ENCODE measurements around the gene CTDSPL.

The CTDSPL gene

DNA sequence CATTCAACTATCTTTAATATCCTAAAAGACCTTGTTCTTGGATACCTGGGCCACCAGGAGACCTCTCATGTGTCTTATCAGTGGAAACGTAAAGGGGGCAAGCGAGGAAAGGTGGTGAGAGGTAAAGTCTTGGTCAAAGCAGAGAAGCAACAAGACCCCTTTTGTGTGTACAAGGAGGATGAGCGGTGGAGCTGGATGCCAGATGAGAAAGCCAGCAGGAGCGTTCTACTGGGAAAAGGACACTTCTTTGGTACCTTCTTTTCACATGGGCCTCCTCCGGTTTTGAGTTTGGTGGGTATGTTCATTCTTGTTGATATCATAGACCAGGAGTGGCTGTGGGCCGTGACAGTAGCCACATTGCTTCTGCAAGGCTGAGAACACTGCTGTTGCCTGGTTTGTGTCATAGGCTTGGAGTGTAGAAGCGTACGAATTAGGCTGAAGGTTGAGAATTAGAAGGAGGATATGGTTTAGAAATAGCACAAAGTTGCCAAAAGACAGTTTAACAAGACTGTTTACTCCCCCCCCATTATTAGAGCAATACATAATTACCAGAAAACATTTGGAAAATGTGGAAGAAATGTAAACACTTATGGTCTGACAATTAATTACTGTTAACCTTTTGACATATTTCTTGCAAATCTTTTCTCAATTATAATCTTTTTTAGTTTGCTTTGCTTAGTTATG, 82.1 kb downstream of the CTDSPL start:
- H3K4me1 ChIP-seq (ENCODE audit: insufficient read depth, low read length): no peaks in the 10 kb centered on the region
- H2AFZ ChIP-seq (ENCODE audit: low read depth, low read length): no peak overlapping the region
- H3K4me3 ChIP-seq (ENCODE audit: low read depth in 1 of 2, low read length in 2 of 2): no peak overlapping the region
- no peaks in the 10 kb centered on the region for H3K9me3 ChIP-seq (ENCODE audit: insufficient read depth, low read length, severe bottlenecking)
- no peak overlapping the region for H3K9ac ChIP-seq (ENCODE audit: low read depth, low read length)
- no peaks in the 10 kb centered on the region for H3K27me3 ChIP-seq (ENCODE audit: insufficient read depth, low read length, poor library complexity)
- H4K20me1 ChIP-seq (ENCODE audit: insufficient read depth, low read length): no peaks in the 10 kb centered on the region; the same call in 1 of the 2 replicates
- H3K79me2 ChIP-seq (ENCODE audit: insufficient read depth, low read length): 0 out of 2 replicates have a peak, but pooled peaks cover 2% of the 10 kb centered on the region
- ATAC-seq (ENCODE audit: insufficient read depth, low read depth) (no peak), DNase-seq (no peak)
- TF ChIP-seq, protein P1, sequence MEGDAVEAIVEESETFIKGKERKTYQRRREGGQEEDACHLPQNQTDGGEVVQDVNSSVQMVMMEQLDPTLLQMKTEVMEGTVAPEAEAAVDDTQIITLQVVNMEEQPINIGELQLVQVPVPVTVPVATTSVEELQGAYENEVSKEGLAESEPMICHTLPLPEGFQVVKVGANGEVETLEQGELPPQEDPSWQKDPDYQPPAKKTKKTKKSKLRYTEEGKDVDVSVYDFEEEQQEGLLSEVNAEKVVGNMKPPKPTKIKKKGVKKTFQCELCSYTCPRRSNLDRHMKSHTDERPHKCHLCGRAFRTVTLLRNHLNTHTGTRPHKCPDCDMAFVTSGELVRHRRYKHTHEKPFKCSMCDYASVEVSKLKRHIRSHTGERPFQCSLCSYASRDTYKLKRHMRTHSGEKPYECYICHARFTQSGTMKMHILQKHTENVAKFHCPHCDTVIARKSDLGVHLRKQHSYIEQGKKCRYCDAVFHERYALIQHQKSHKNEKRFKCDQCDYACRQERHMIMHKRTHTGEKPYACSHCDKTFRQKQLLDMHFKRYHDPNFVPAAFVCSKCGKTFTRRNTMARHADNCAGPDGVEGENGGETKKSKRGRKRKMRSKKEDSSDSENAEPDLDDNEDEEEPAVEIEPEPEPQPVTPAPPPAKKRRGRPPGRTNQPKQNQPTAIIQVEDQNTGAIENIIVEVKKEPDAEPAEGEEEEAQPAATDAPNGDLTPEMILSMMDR (IDR thresholded peaks at IDR 0.05; ENCODE audit: borderline replicate concordance, extremely low read depth, low read length, poor library complexity, severe bottlenecking): no peak
- TF ChIP-seq EZH2 (IDR thresholded peaks at IDR 0.05; ENCODE audit: borderline replicate concordance, low read depth, low read length, severe bottlenecking): no peak
- no peak overlapping the region for H3K27ac ChIP-seq (ENCODE audit: low read length)
- H3K36me3 ChIP-seq (ENCODE audit: insufficient read depth, low read length): no peaks in the 10 kb centered on the region
- H3K4me2 ChIP-seq (ENCODE audit: insufficient read depth, low read length): no peak overlapping the region

DNA sequence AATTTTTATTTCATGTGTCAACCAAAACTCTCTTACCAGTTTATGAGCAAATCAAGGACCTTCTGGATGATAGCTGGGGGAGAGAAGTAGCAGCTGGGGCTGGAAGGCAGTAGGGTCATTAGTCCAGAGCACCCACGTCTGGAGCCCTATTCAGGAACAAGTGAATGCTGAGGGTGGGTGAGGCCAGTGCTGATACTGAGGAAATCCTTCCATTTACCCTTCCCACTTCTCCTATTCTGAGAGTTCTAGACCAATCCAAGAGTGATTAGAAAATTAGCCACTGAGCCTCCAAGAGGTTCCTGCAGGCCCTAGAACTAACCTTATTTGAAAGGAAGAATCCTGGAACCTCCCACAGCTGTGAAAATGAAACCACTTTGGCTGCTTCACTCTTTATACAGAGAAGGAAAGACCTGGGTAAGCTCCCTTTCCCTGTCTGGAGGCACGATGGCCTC, 82.7 kb downstream of the CTDSPL start:
- 0 out of 2 replicates have a peak, but pooled peaks cover 2% of the 10 kb centered on the region for H3K79me2 ChIP-seq (ENCODE audit: insufficient read depth, low read length)
- no peaks in the 10 kb centered on the region; the same call in 1 of the 2 replicates for H4K20me1 ChIP-seq (ENCODE audit: insufficient read depth, low read length)
- H3K4me3 ChIP-seq (ENCODE audit: low read depth in 1 of 2, low read length in 2 of 2): no peak overlapping the region
- H3K4me2 ChIP-seq (ENCODE audit: insufficient read depth, low read length): no peak overlapping the region
- H3K36me3 ChIP-seq (ENCODE audit: insufficient read depth, low read length): no peaks in the 10 kb centered on the region
- no peaks in the 10 kb centered on the region for H3K27me3 ChIP-seq (ENCODE audit: insufficient read depth, low read length, poor library complexity)
- DNase-seq (no peak), ATAC-seq (ENCODE audit: insufficient read depth, low read depth) (no peak)
- no peak overlapping the region for H3K27ac ChIP-seq (ENCODE audit: low read length)
- TF ChIP-seq EZH2 (IDR thresholded peaks at IDR 0.05; ENCODE audit: borderline replicate concordance, low read depth, low read length, severe bottlenecking): no peak
- TF ChIP-seq, protein P1 (IDR thresholded peaks at IDR 0.05; ENCODE audit: borderline replicate concordance, extremely low read depth, low read length, poor library complexity, severe bottlenecking): no peak
- H3K4me1 ChIP-seq (ENCODE audit: insufficient read depth, low read length): no peaks in the 10 kb centered on the region
- H3K9me3 ChIP-seq (ENCODE audit: insufficient read depth, low read length, severe bottlenecking): no peaks in the 10 kb centered on the region
- no peak overlapping the region for H3K9ac ChIP-seq (ENCODE audit: low read depth, low read length)
- no peak overlapping the region for H2AFZ ChIP-seq (ENCODE audit: low read depth, low read length)

DNA sequence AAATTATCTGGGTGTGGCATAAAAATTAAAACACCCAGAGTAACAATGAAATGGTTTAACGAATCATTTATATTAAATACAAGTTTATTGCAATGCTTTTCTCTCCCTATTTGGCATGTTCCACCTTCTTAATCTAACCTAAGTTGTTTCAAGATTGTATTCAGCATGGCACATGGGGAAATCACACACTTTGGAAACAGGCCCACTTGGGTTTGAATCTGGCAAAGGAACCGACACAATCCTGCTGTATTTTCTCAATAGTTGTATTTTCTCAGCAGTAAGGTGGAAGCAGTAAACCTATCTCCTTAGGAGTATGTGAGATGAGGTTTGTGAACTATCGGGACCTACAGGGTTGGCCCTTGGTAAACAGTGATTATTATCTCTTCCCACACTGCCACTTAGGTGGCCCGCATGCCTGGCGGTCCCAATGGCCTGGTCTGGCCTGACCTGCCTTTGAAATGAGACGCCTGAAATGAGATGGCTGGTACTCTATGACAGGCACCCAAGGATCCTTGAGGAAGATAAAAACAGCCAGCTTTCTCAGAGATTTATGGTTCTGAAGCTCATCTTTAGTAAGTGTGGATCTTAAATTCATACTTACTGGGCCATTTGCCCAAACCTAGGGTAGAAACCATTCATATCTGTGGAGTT, 83.6 kb downstream of the CTDSPL start:
- H3K9ac ChIP-seq (ENCODE audit: low read depth, low read length): no peak overlapping the region
- TF ChIP-seq, protein P1 (IDR thresholded peaks at IDR 0.05; ENCODE audit: borderline replicate concordance, extremely low read depth, low read length, poor library complexity, severe bottlenecking): no peak
- TF ChIP-seq EZH2 (IDR thresholded peaks at IDR 0.05; ENCODE audit: borderline replicate concordance, low read depth, low read length, severe bottlenecking): no peak
- no peaks in the 10 kb centered on the region; the same call in 1 of the 2 replicates for H4K20me1 ChIP-seq (ENCODE audit: insufficient read depth, low read length)
- 0 out of 2 replicates have a peak, but pooled peaks cover 2% of the 10 kb centered on the region for H3K79me2 ChIP-seq (ENCODE audit: insufficient read depth, low read length)
- no peaks in the 10 kb centered on the region for H3K27me3 ChIP-seq (ENCODE audit: insufficient read depth, low read length, poor library complexity)
- no peak overlapping the region for H3K4me3 ChIP-seq (ENCODE audit: low read depth in 1 of 2, low read length in 2 of 2)
- no peaks in the 10 kb centered on the region for H3K4me1 ChIP-seq (ENCODE audit: insufficient read depth, low read length)
- ATAC-seq (ENCODE audit: insufficient read depth, low read depth) (no peak), DNase-seq (no peak)
- no peak overlapping the region for H2AFZ ChIP-seq (ENCODE audit: low read depth, low read length)
- no peak overlapping the region for H3K4me2 ChIP-seq (ENCODE audit: insufficient read depth, low read length)
- H3K27ac ChIP-seq (ENCODE audit: low read length): no peak overlapping the region
- peaks cover 4% of the 10 kb centered on the region; the same call in 1 of the 2 replicates for H3K36me3 ChIP-seq (ENCODE audit: insufficient read depth, low read length)
- H3K9me3 ChIP-seq (ENCODE audit: insufficient read depth, low read length, severe bottlenecking): no peaks in the 10 kb centered on the region
